B cell (primary cell): ENCODE results near the gene DCUN1D1. TPM values are rescaled to one million over a fixed set of nuclear protein-coding genes. Genes with fewer than 3 reads are reported as not detected.

Source experiments
- ATAC-seq: fragments of 200-7000 bp; cut with Tn5 transposase; one replicate; pipeline ENCODE4 v1.10.0; 2021; ENCODE audit warnings: low read depth, mild to moderate bottlenecking, moderate number of reproducible peaks, moderate library complexity
- CTCF ChIA-PET: fragments of 350-600 bp; sonication (Branson Sonifier 250); formaldehyde crosslinking; loops from one replicate; lab custom pipeline; 2021; ENCODE audit warnings: antibody characterized with exemption, inconsistent platforms; lab: Charles Lee
- POLR2A ChIA-PET: fragments of 350-600 bp; sonication (Branson Sonifier 250); formaldehyde crosslinking; loops from one replicate; lab custom pipeline; 2021; ENCODE audit warnings: antibody characterized with exemption; lab: Charles Lee
- DNase-seq: peaks from one replicate; pipeline ENCODE4 v3.0.0; 2013
- H2AFZ ChIP-seq: 2 replicates; pipeline ENCODE4 v1.6.1; 2012; ENCODE audit warnings: mild to moderate bottlenecking, low read depth, low read length; ENCODE audit not compliant: insufficient read depth, poor library complexity, severe bottlenecking
- H3K27ac ChIP-seq, 2 donors: 1 replicate in 1 of 2; 2 replicates in 1 of 2; pipeline ENCODE4 v1.5.1; 2012 to 2013; ENCODE audit warnings: low read length in 2 of 2, mild to moderate bottlenecking in 2 of 2, moderate library complexity in 1 of 2
- H3K27me3 ChIP-seq, 4 experiments: fragments of 200-600 bp in 1 of 4; sonication (generic) in 1 of 4; replicated peaks in 1 of 4; 1 replicate in 2 of 4; 2 replicates in 2 of 4; pipeline versions ENCODE4 v1.6.1 to v1.7.0; 2013 to 2016; ENCODE audit warnings: low read length in 3 of 4, mild to moderate bottlenecking in 2 of 4, mixed read lengths in 1 of 4, moderate library complexity in 1 of 4; ENCODE audit not compliant: insufficient read depth in 4 of 4, control insufficient read depth in 3 of 4; ENCODE audit errors: control extremely low read depth in 1 of 4
- H3K36me3 ChIP-seq, 2 experiments: replicated peaks in 1 of 2; 1 replicate in 1 of 2; 2 replicates in 1 of 2; pipeline versions ENCODE4 v1.6.1 to v1.7.1; 2013; ENCODE audit warnings: low read length in 1 of 2; ENCODE audit not compliant: insufficient read depth in 2 of 2, control insufficient read depth in 1 of 2; ENCODE audit errors: control extremely low read depth in 1 of 2, extremely low read depth in 1 of 2
- H3K4me1 ChIP-seq, 2 donors: fragments of 200-600 bp in 1 of 2; sonication (generic) in 1 of 2; 1 replicate in 1 of 2; 2 replicates in 1 of 2; pipeline versions ENCODE4 v1.5.1 to v1.6.1; 2013 to 2017; ENCODE audit warnings: low read length in 2 of 2; ENCODE audit not compliant: control insufficient read depth in 2 of 2, insufficient read depth in 2 of 2
- H3K4me2 ChIP-seq: replicated peaks from 2 replicates; pipeline ENCODE3; 2012; ENCODE audit warnings: mild to moderate bottlenecking, low read depth, low read length; ENCODE audit not compliant: poor library complexity, severe bottlenecking
- H3K4me3 ChIP-seq, 5 experiments: fragments of 200-600 bp in 1 of 5; sonication (generic) in 1 of 5; 1 replicate in 3 of 5; 2 replicates in 2 of 5; pipeline versions ENCODE4 v1.5.1 to v1.7.0; 2011 to 2016; ENCODE audit warnings: low read length in 4 of 5, mild to moderate bottlenecking in 4 of 5, low read depth in 2 of 5, control low read depth in 1 of 5, moderate library complexity in 1 of 5; ENCODE audit not compliant: insufficient read depth in 1 of 5; ENCODE audit errors: control extremely low read depth in 1 of 5, extremely low read depth in 1 of 5
- H3K79me2 ChIP-seq: fragments of 200-600 bp; sonication (generic); one replicate; pipeline ENCODE4 v1.6.0; 2016; ENCODE audit warnings: low read length; ENCODE audit not compliant: control insufficient read depth, insufficient read depth
- H3K9ac ChIP-seq: fragments of 200-600 bp; sonication (generic); 2 replicates; pipeline ENCODE4 v1.6.1; 2017; ENCODE audit warnings: mild to moderate bottlenecking, low read length, moderate library complexity
- H3K9me3 ChIP-seq, 3 donors: one replicate each; pipeline versions ENCODE4 v1.6.1 to v1.7.1; 2013; ENCODE audit warnings: low read length in 2 of 3; ENCODE audit not compliant: control insufficient read depth in 2 of 3, insufficient read depth in 1 of 3; ENCODE audit errors: control extremely low read depth in 1 of 3
- H4K20me1 ChIP-seq: 2 replicates; pipeline ENCODE4 v1.6.0; 2012; ENCODE audit warnings: mild to moderate bottlenecking, low read length; ENCODE audit not compliant: insufficient read depth, control insufficient read depth, poor library complexity, severe bottlenecking
- H3K27ac Mint-ChIP-seq: one replicate; pipeline ENCODE4 v1.8.0; 2021; ENCODE audit warnings: mixed read lengths
- H3K27me3 Mint-ChIP-seq: one replicate; pipeline ENCODE4 v1.8.0; 2021; ENCODE audit warnings: mixed read lengths
- H3K4me1 Mint-ChIP-seq: one replicate; pipeline ENCODE4 v1.8.0; 2021; ENCODE audit warnings: mixed read lengths
- H3K4me3 Mint-ChIP-seq: one replicate; pipeline ENCODE4 v1.8.0; 2021; ENCODE audit warnings: mixed read lengths
- H3K9me3 Mint-ChIP-seq: one replicate; pipeline ENCODE4 v1.8.0; 2022; ENCODE audit warnings: mixed read lengths; ENCODE audit not compliant: insufficient read depth
- CTCF ChIP-seq: fragments of 200-600 bp; IDR thresholded peaks from one replicate; pipeline ENCODE4 v1.8.0; 2022; ENCODE audit warnings: antibody characterized with exemption, mild to moderate bottlenecking
- WGBS: methylation state at CpG from one replicate; pipeline ENCODE4 v1.1.5; 2013; ENCODE audit warnings: missing lambda C conversion rate; ENCODE audit not compliant: insufficient coverage; 5-methylcytosine and 5-hydroxymethylcytosine counted together
- intact Hi-C: fragments of 100-400 bp; cut with micrococcal nuclease; formaldehyde crosslinking; loops from one replicate; pipeline ENCODE4 v1.10.0; 2022
- polyA plus RNA-seq: library from polyadenylated mRNA; depleted of rRNA; stranded (reverse); fragments of >200 nt; gene quantifications from 2 replicates; pipeline ENCODE4 v1.2.3, GENCODE V29; 2012
- total RNA-seq, 2 donors: library from RNA; stranded (reverse); fragments of 120-200 nt in 1 of 2; gene quantifications; 1 replicate in 1 of 2; 2 replicates in 1 of 2; pipeline versions ENCODE4 v1.2.3 to v1.2.4, GENCODE V29; 2013 to 2022

The DCUN1D1 gene
- total and polyA plus RNA-seq, 2 donors (not counting 1 experiment from before 2014, with no cell fraction given) = 3.7 to 35.5 TPM

- no peak overlapping the region for H3K4me3 Mint-ChIP-seq
- DNase-seq (no peak), ATAC-seq (no peak)
- H3K9me3 ChIP-seq = no peaks in the 10 kb centered on the region
- no peaks in the 10 kb centered on the region for H3K27me3 Mint-ChIP-seq
- no peak overlapping the region for H3K4me3 ChIP-seq
- H3K79me2 ChIP-seq = no peaks in the 10 kb centered on the region
- H3K27me3 ChIP-seq = no peaks in the 10 kb centered on the region
- peaks cover 13 to 54% of the 10 kb centered on the region in 2 experiments for H3K36me3 ChIP-seq
- H3K4me1 Mint-ChIP-seq = no peaks in the 10 kb centered on the region
- no peak overlapping the region for H3K27ac ChIP-seq
- intact Hi-C loops = no loop called here
- H3K4me1 ChIP-seq = no peaks in the 10 kb centered on the region
- no peaks in the 10 kb centered on the region for H4K20me1 ChIP-seq
- no peak for TF ChIP-seq CTCF
- no CpG with 5 or more reads among the region's 3 CpGs for WGBS
- ChIA-PET CTCF (interaction anchor here (1.2 kb wide), 1 partner anchor 176 kb away, joined by 3 read pairs; no protein-coding TSS in a partner anchor), POLR2A (no interaction called here)
- H3K4me2 ChIP-seq = no peak overlapping the region
- H3K9me3 Mint-ChIP-seq = no peaks in the 10 kb centered on the region
- no peak overlapping the region for H3K27ac Mint-ChIP-seq
- no peak overlapping the region for H2AFZ ChIP-seq
- no peak overlapping the region for H3K9ac ChIP-seq
Observed at GRCh38 chr3:182889948-182890629, 90.2 kb downstream of the DCUN1D1 start.

Other genes starting within 250 kb of the DCUN1D1 start
- 81.9 and 94.6 TPM in 2 replicates for gene ATP11B, start 187.0 kb downstream of the DCUN1D1 start, total RNA-seq
- 14.0 and 17.6 TPM in 2 replicates for gene ATP11B, start 187.0 kb downstream of the DCUN1D1 start, polyA plus RNA-seq
- gene MCCC1, start 119.0 kb upstream of the DCUN1D1 start, total RNA-seq = 32.8 and 36.3 TPM in 2 replicates
- 12.9 and 14.3 TPM in 2 replicates for gene MCCC1, start 119.0 kb upstream of the DCUN1D1 start, polyA plus RNA-seq
- gene LAMP3, start 182.2 kb upstream of the DCUN1D1 start, total RNA-seq = 0.30 TPM in 1 of 2 replicates, not detected in the other
- 0.09 and 0.72 TPM in 2 replicates for gene LAMP3, start 182.2 kb upstream of the DCUN1D1 start, polyA plus RNA-seq